ENCODE results near the gene ATL3.

Gene ATL3

GRCh38 chr11:63616953-63617352, 54.2 kb downstream of the ATL3 start:
- no peak overlapping the region for H3K4me3 ChIP-seq (ENCODE audit: low read depth, low read length)
- DNase-seq (ENCODE audit: low read depth) = no peak
- no peak for TF ChIP-seq MAX (IDR thresholded peaks at IDR 0.05; ENCODE audit: low read depth, low read length)

GRCh38 chr11:63614136-63614671, 57.0 kb downstream of the ATL3 start, which contains the start of gene PLAAT3:
Gene PLAAT3, minus strand, starts transcription at chr11:63614433. Its CDS starts 419 bp downstream, at chr11:63614014.
- DNase-seq (ENCODE audit: low read depth) = peak; percentile 41
- TF ChIP-seq MYC (IDR thresholded peaks at IDR 0.05; ENCODE audit: low read depth, low read length) = no peak
- no peak for TF ChIP-seq CTCF (IDR thresholded peaks at IDR 0.05; ENCODE audit: low read depth, low read length)
- no peak for TF ChIP-seq MAX (IDR thresholded peaks at IDR 0.05; ENCODE audit: low read depth, low read length)
- H3K4me3 ChIP-seq (ENCODE audit: low read depth, low read length) = peak within 1 kb of the TSS; percentile 42

- no peak for DNase-seq (ENCODE audit: low read depth)
- H3K4me3 ChIP-seq (ENCODE audit: low read depth, low read length) = peak overlapping the region; percentile 42
- no peak for TF ChIP-seq POLR2A (IDR thresholded peaks at IDR 0.05; ENCODE audit: extremely low read depth, insufficient read length)
- TF ChIP-seq MYC (IDR thresholded peaks at IDR 0.05; ENCODE audit: low read depth, low read length) = no peak
- no peak for TF ChIP-seq CTCF (IDR thresholded peaks at IDR 0.05; ENCODE audit: low read depth, low read length)
- TF ChIP-seq MAX (IDR thresholded peaks at IDR 0.05; ENCODE audit: low read depth, low read length) = no peak
Measured at GRCh38 chr11:63613517-63614135, 57.5 kb downstream of the ATL3 start.

GRCh38 chr11:63612181-63612580, 59.0 kb downstream of the ATL3 start:
- no peak for DNase-seq (ENCODE audit: low read depth)
- TF ChIP-seq CTCF (IDR thresholded peaks at IDR 0.05; ENCODE audit: low read depth, low read length) (no peak), POLR2A (IDR thresholded peaks at IDR 0.05; ENCODE audit: extremely low read depth, insufficient read length) (no peak), MYC (IDR thresholded peaks at IDR 0.05; ENCODE audit: low read depth, low read length) (no peak), MAX (IDR thresholded peaks at IDR 0.05; ENCODE audit: low read depth, low read length) (no peak)
- H3K4me3 ChIP-seq (ENCODE audit: low read depth, low read length) = no peak overlapping the region

- H3K4me3 ChIP-seq (ENCODE audit: low read depth, low read length) = no peak overlapping the region
- no peak for DNase-seq (ENCODE audit: low read depth)
- TF ChIP-seq POLR2A (IDR thresholded peaks at IDR 0.05; ENCODE audit: extremely low read depth, insufficient read length) (no peak), MYC (IDR thresholded peaks at IDR 0.05; ENCODE audit: low read depth, low read length) (no peak), CTCF (IDR thresholded peaks at IDR 0.05; ENCODE audit: low read depth, low read length) (no peak), MAX (IDR thresholded peaks at IDR 0.05; ENCODE audit: low read depth, low read length) (no peak)
Measured at GRCh38 chr11:63611395-63611747, 59.8 kb downstream of the ATL3 start.

GRCh38 chr11:63610604-63611394, 60.4 kb downstream of the ATL3 start:
- DNase-seq (ENCODE audit: low read depth) = peak; percentile 36
- H3K4me3 ChIP-seq (ENCODE audit: low read depth, low read length) = no peak overlapping the region
- TF ChIP-seq MAX (IDR thresholded peaks at IDR 0.05; ENCODE audit: low read depth, low read length) (no peak), MYC (IDR thresholded peaks at IDR 0.05; ENCODE audit: low read depth, low read length) (no peak), POLR2A (IDR thresholded peaks at IDR 0.05; ENCODE audit: extremely low read depth, insufficient read length) (no peak), CTCF (IDR thresholded peaks at IDR 0.05; ENCODE audit: low read depth, low read length) (no peak)

Measured in NB4 (cell line).